GM12878 (cell line): ENCODE results near the gene SORL1. TPM values are rescaled to one million over a fixed set of nuclear protein-coding genes. Genes with fewer than 3 reads are reported as not detected.
A peak's percentile ranks its signal among the peaks of the same experiment; 100 is the strongest.

Experiments used
- ATAC-seq: fragments of 200-7000 bp; cut with Tn5 transposase; 3 replicates; pipeline ENCODE4 v1.9.1; 2020; ENCODE audit warnings: mild to moderate bottlenecking, moderate library complexity
- BruUV-seq: library from RNA; stranded (reverse); fragments of 400-500 nt; replicated peaks from 2 replicates; lab custom pipeline; 2021; lab: Mats Ljungman, UMichigan
- CTCF ChIA-PET: fragments of 300-600 bp; sonication (Branson Sonifier 250); formaldehyde crosslinking; extraction: SDS; loops from one replicate; lab custom pipeline; 2021; ENCODE audit warnings: inconsistent platforms; lab: Yijun Ruan, JAX
- POLR2A ChIA-PET: fragments of 350-600 bp; formaldehyde crosslinking; extraction: SDS; loops from one replicate; lab custom pipeline; 2021; ENCODE audit warnings: inconsistent platforms; lab: Charles Lee
- RAD21 ChIA-PET: fragments of 300-600 bp; sonication (Branson Sonifier 250); formaldehyde crosslinking; loops from one replicate; lab custom pipeline; 2023; ENCODE audit warnings: antibody characterized with exemption; ENCODE audit not compliant: unreplicated experiment; lab: Charles Lee
- SMC1A ChIA-PET: fragments of 300-600 bp; sonication (Branson Sonifier 250); formaldehyde crosslinking; loops from one replicate; lab custom pipeline; 2023; ENCODE audit not compliant: unreplicated experiment, uncharacterized antibody; lab: Charles Lee
- DNase-seq: peaks from one replicate; pipeline ENCODE4 v3.0.0-alpha.2; 2011; ENCODE audit warnings: low read depth, low spot score
- FAIRE-seq: peaks from 3 replicates; lab custom pipeline; 2011; peaks lifted over from hg19 to GRCh38; lab: Jason Lieb, UNC
- H2AFZ ChIP-seq: 2 replicates; pipeline ENCODE4 v1.6.0; 2011; ENCODE audit warnings: low read depth, low read length, control low read depth; ENCODE audit not compliant: control insufficient read depth
- H3K27ac ChIP-seq: 2 replicates; pipeline ENCODE4 v1.5.1; 2011; ENCODE audit warnings: control low read depth; ENCODE audit not compliant: control insufficient read depth, insufficient read depth
- H3K27me3 ChIP-seq, 2 experiments: replicated peaks in 1 of 2; 2 replicates each; pipeline versions ENCODE4 v1.6.0 to v1.6.1; 2011; ENCODE audit warnings: low read length in 1 of 2; ENCODE audit not compliant: control insufficient read depth in 2 of 2, insufficient read depth in 2 of 2
- H3K36me3 ChIP-seq, 2 experiments: 2 replicates each; pipeline ENCODE4 v1.5.1; 2011; ENCODE audit warnings: low read length in 1 of 2; ENCODE audit not compliant: control insufficient read depth in 2 of 2, insufficient read depth in 2 of 2
- H3K4me1 ChIP-seq: 2 replicates; pipeline ENCODE4 v1.6.1; 2011; ENCODE audit warnings: mild to moderate bottlenecking, low read length, moderate library complexity, mixed read lengths; ENCODE audit not compliant: control insufficient read depth, insufficient read depth
- H3K4me2 ChIP-seq: 2 replicates; pipeline ENCODE4 v1.6.0; 2011; ENCODE audit warnings: control low read depth; ENCODE audit not compliant: control insufficient read depth, insufficient read depth
- H3K4me3 ChIP-seq: fragments of 200-600 bp; sonication (generic); 2 replicates; pipeline ENCODE4 v1.5.1; 2016
- H3K79me2 ChIP-seq: 2 replicates; pipeline ENCODE4 v1.6.0; 2011; ENCODE audit warnings: low read length; ENCODE audit not compliant: control insufficient read depth, insufficient read depth
- H3K9ac ChIP-seq: 2 replicates; pipeline ENCODE4 v1.8.0; 2011; ENCODE audit warnings: low read length, control low read depth, mixed read lengths; ENCODE audit not compliant: control insufficient read depth, insufficient read depth
- H3K9me3 ChIP-seq: replicated peaks from 3 replicates; pipeline ENCODE4 v1.5.1; 2011; ENCODE audit warnings: mild to moderate bottlenecking, low read length; ENCODE audit not compliant: control insufficient read depth, insufficient read depth
- H4K20me1 ChIP-seq: 2 replicates; pipeline ENCODE4 v1.6.0; 2011; ENCODE audit not compliant: control insufficient read depth, insufficient read depth
- BRCA1 ChIP-seq: IDR thresholded peaks from 2 replicates; pipeline ENCODE4 v1.6.1; 2011; ENCODE audit warnings: low read depth, low read length, improper control_type of control experiment
- CBX5 ChIP-seq: sonication (generic); IDR thresholded peaks from 2 replicates; pipeline ENCODE4 v1.6.1; 2016; ENCODE audit warnings: low read depth, moderate library complexity, mild to moderate bottlenecking, inconsistent platforms
- CHD1 ChIP-seq: IDR thresholded peaks from 2 replicates; pipeline ENCODE4 v1.6.1; 2012; ENCODE audit warnings: low read depth, low read length, improper control_type of control experiment
- FOS ChIP-seq: IDR thresholded peaks from 3 replicates; pipeline ENCODE4 v1.6.1; 2011; ENCODE audit warnings: borderline replicate concordance; ENCODE audit not compliant: insufficient read length; ENCODE audit errors: extremely low read depth
- IKZF2 ChIP-seq, 2 experiments: fragments of 450-650 bp; IDR thresholded peaks; 2 replicates each; pipeline ENCODE4 v1.6.1; 2017; ENCODE audit warnings: mild to moderate bottlenecking in 2 of 2, moderate library complexity in 2 of 2
- NRF1 ChIP-seq: conservative IDR thresholded peaks from 2 replicates; pipeline ENCODE4 v1.6.1; 2011; ENCODE audit warnings: mild to moderate bottlenecking, low read depth, low read length, improper control_type of control experiment
- POU2F2 ChIP-seq: IDR thresholded peaks from 3 replicates; pipeline ENCODE4 v1.6.1; 2011; ENCODE audit warnings: low read depth, mild to moderate bottlenecking, low read length, borderline replicate concordance
- SUPT20H ChIP-seq: IDR thresholded peaks from 2 replicates; pipeline ENCODE4 v1.6.1; 2011; ENCODE audit warnings: low read depth, mild to moderate bottlenecking, low read length, moderate library complexity, borderline replicate concordance; ENCODE audit not compliant: control insufficient read depth
- SUZ12 ChIP-seq: fragments of 200-600 bp; sonication (generic); IDR thresholded peaks from one replicate; pipeline ENCODE4 v1.6.1; 2018; ENCODE audit warnings: antibody characterized with exemption, mild to moderate bottlenecking; ENCODE audit not compliant: unreplicated experiment
- TARDBP ChIP-seq: IDR thresholded peaks from 2 replicates; pipeline ENCODE4 v1.6.1; 2016; ENCODE audit warnings: borderline replicate concordance
- YBX1 ChIP-seq: fragments of 450-650 bp; IDR thresholded peaks from 2 replicates; pipeline ENCODE4 v1.6.1; 2016; ENCODE audit warnings: antibody characterized with exemption
- ZBTB4 ChIP-seq: fragments of 450-650 bp; formaldehyde crosslinking; IDR thresholded peaks from 2 replicates; pipeline ENCODE4 v1.4.0; 2022; ENCODE audit warnings: mild to moderate bottlenecking, moderate library complexity
- WGBS: methylation state at CpG from one replicate; pipeline ENCODE4 v1.1.6; 2016; ENCODE audit warnings: low lambda C conversion rate; ENCODE audit not compliant: insufficient replicate concordance, insufficient coverage; ENCODE audit errors: missing lambda C conversion rate; 5-methylcytosine and 5-hydroxymethylcytosine counted together
- in situ Hi-C: fragments of 300-500 bp; cut with MboI; formaldehyde crosslinking; loops from 9 replicates; pipeline ENCODE4 v1.14.3; 2018; ENCODE audit warnings: mixed read lengths
- intact Hi-C: fragments of 100-400 bp; cut with micrococcal nuclease; formaldehyde crosslinking; loops from one replicate; pipeline ENCODE4 v1.14.2; 2022; ENCODE audit not compliant: unreplicated experiment
- polyA plus RNA-seq, 11 experiments: library from polyadenylated mRNA; depleted of rRNA in 4 of 11; unstranded in 6 of 11; stranded (reverse) in 5 of 11; fragments of >200 nt; fragmentation: Nextera tagmentation in 4 of 11; fragmentation: Illumina TruSeq in 1 of 11; extraction: Ambion mirVana in 4 of 11; extraction: Trizol in 1 of 11; gene quantifications; 1 replicate in 1 of 11; 2 replicates in 10 of 11; pipeline versions ENCODE4 v1.2.1 to v1.2.3, GENCODE V29; 2011 to 2016; ENCODE audit warnings: inconsistent platforms in 2 of 11, missing spikeins in 2 of 11, low read depth in 1 of 11
- total RNA-seq, 4 experiments: library from RNA; depleted of rRNA in 3 of 4; stranded (reverse); fragments of >200 nt in 3 of 4; fragmentation: Illumina TruSeq in 1 of 4; extraction: Trizol in 1 of 4; gene quantifications; 2 replicates each; pipeline versions ENCODE4 v1.2.1 to v1.2.3, GENCODE V29; 2013 to 2021
- TF ChIP-seq, protein P1 (sequence below): fragments of 450-650 bp; IDR thresholded peaks from 2 replicates; pipeline ENCODE4 v1.6.1; 2014; ENCODE audit warnings: mild to moderate bottlenecking

Gene SORL1
- total and polyA plus RNA-seq, 10 of the 15 experiments (the other 5 are each of a cell fraction or from before 2014, with no cell fraction given), result 20.2 to 107 (median 59.9) TPM

DNA sequence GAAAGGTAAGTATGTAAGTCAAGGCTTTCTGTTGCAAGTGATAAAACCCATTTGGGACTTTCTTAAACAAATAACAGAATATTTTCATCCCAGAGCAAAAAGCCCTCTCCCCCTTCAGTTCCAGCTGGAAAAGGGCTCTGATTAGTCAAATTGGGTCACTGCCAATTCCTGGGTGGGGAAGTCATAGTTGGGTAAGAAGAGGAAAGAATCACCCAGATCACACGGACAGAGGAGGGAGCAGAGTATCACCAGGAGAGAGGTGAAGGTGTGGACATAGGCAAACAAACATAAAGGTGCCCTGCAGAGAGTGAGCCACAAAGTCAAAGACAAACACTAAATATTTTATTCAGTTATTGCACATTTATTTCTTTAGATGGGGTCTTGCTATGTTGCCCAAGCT lies 36.3 kb upstream of the SORL1 start:
- H3K9ac ChIP-seq, result no peak overlapping the region
- SMC1A ChIA-PET, result interaction anchor here (1.0 to 10.5 kb wide), 4 partner anchors 12 to 82 kb away, joined by 3 to 103 read pairs (median 5); no protein-coding TSS in a partner anchor
- H3K36me3 ChIP-seq, result no peaks in the 10 kb centered on the region
- no TSS peak for BruUV-seq
- H3K79me2 ChIP-seq, result no peaks in the 10 kb centered on the region
- no peak overlapping the region for H3K4me2 ChIP-seq
- H2AFZ ChIP-seq, result no peak overlapping the region
- no peak for TF ChIP-seq SUZ12
- no peak for TF ChIP-seq CBX5
- TF ChIP-seq NRF1, result no peak
- no peak for TF ChIP-seq SUPT20H
- no peak for TF ChIP-seq YBX1
- TF ChIP-seq CHD1, result no peak
- ATAC-seq (no peak), DNase-seq (no peak), FAIRE-seq (no peak)
- no peak overlapping the region for H3K4me3 ChIP-seq
- in situ Hi-C loops (no loop called here), intact Hi-C loops (loop anchor here (5.0 kb wide), 1 partner anchor 36 kb away; the partner anchor contains the start of genes SORL1 and SORL1-AS1)
- 50% methylated on average over 1 of the region's 1 CpG for WGBS
- H3K27ac ChIP-seq, result no peak overlapping the region
- CTCF ChIA-PET, result interaction anchor here (0.7 to 1.4 kb wide), 3 partner anchors 17 to 81 kb away, joined by 3 to 4 read pairs (median 3); no protein-coding TSS in a partner anchor
- H3K9me3 ChIP-seq, result no peaks in the 10 kb centered on the region
- no peaks in the 10 kb centered on the region for H3K27me3 ChIP-seq
- H3K4me1 ChIP-seq, result peaks cover 35% of the 10 kb centered on the region
- POLR2A ChIA-PET, result interaction anchor here (1.9 to 2.2 kb wide), 2 partner anchors 8 to 48 kb away, joined by 5 to 9 read pairs; no protein-coding TSS in a partner anchor
- no peaks in the 10 kb centered on the region for H4K20me1 ChIP-seq
- RAD21 ChIA-PET, result interaction anchor here (2.3 kb wide), 1 partner anchor 35 kb away, joined by 7 read pairs; no protein-coding TSS in a partner anchor

DNA sequence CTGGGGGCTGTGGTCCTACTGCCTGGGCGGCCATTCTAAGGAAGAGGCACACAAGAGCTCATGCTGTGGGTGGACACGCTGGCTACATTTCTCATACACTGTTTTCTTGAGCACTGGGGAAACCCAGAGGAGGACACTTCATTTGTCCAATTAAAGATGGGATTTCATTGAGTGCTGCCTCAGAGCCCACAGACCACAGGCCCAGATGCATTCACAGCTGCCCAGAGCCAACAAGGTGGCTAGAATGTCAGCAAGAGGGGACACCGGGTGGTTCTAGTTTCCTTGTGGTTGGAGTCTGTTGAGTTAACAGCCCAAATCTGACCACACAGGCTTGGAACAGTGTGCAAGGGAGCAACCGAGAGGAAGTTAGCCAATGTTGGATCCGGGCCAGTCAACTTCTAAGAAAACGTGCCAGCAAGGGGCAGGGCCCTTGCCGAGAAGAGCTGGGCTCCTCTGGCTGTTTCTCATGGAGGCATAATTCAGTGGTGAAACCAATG lies 35.0 kb upstream of the SORL1 start:
- BruUV-seq, result no TSS peak
- DNase-seq, result peak; percentile 92
- in situ Hi-C loops (no loop called here), intact Hi-C loops (loop anchor here (1.0 to 5.0 kb wide), 2 partner anchors 35 to 173 kb away; partner anchors contain the start of genes SORL1 and SORL1-AS1)
- no peaks in the 10 kb centered on the region for H4K20me1 ChIP-seq
- FAIRE-seq, result peak; percentile 77
- H3K4me3 ChIP-seq, result no peak overlapping the region
- H3K9ac ChIP-seq, result no peak overlapping the region
- POLR2A ChIA-PET, result interaction anchor here (0.6 to 2.2 kb wide), 11 partner anchors 9 to 80 kb away, joined by 3 to 11 read pairs (median 5); no protein-coding TSS in a partner anchor
- H3K36me3 ChIP-seq, result no peaks in the 10 kb centered on the region
- peaks cover 45% of the 10 kb centered on the region for H3K4me1 ChIP-seq
- H3K9me3 ChIP-seq, result no peaks in the 10 kb centered on the region
- SMC1A ChIA-PET, result interaction anchor here (0.8 to 10.5 kb wide), 15 partner anchors 8 to 174 kb away, joined by 3 to 103 read pairs (median 5); no protein-coding TSS in a partner anchor
- H3K79me2 ChIP-seq, result no peaks in the 10 kb centered on the region
- WGBS, result under 1% methylated on average over 7 of the region's 7 CpGs
- no peaks in the 10 kb centered on the region for H3K27me3 ChIP-seq
- H3K27ac ChIP-seq, result peak overlapping the region; percentile 9; the same call in 1 of the 2 replicates
- peak overlapping the region; percentile 64 for H2AFZ ChIP-seq
- RAD21 ChIA-PET, result interaction anchor here (1.0 to 2.3 kb wide), 9 partner anchors 11 to 81 kb away, joined by 3 to 14 read pairs (median 4); no protein-coding TSS in a partner anchor
- ATAC-seq, result peak; percentile 87
- H3K4me2 ChIP-seq, result peak overlapping the region; percentile 17
- CTCF ChIA-PET, result interaction anchor here (0.8 to 1.9 kb wide), 9 partner anchors 8 to 159 kb away, joined by 3 to 7 read pairs (median 4); no protein-coding TSS in a partner anchor
- TF ChIP-seq, protein P1, sequence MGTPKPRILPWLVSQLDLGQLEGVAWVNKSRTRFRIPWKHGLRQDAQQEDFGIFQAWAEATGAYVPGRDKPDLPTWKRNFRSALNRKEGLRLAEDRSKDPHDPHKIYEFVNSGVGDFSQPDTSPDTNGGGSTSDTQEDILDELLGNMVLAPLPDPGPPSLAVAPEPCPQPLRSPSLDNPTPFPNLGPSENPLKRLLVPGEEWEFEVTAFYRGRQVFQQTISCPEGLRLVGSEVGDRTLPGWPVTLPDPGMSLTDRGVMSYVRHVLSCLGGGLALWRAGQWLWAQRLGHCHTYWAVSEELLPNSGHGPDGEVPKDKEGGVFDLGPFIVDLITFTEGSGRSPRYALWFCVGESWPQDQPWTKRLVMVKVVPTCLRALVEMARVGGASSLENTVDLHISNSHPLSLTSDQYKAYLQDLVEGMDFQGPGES, result no peak
- TF ChIP-seq IKZF2 (IDR thresholded peaks at IDR 0.05) (peak; percentile 93), ZBTB4 (no peak), FOS (no peak), BRCA1 (no peak), POU2F2 (peak; percentile 35; the same call in 1 of the 3 replicates), TARDBP (no peak)
